Breast epithelium (tissue), 3 donors: ENCODE measurements around the gene TNS3.

ENCODE experiments used
- CTCF ChIP-seq, 3 donors: fragments of 450-650 bp; IDR thresholded peaks; one replicate each; pipeline ENCODE4 v1.5.1; 2016 to 2017; ENCODE audit warnings: antibody characterized with exemption in 3 of 3, mild to moderate bottlenecking in 3 of 3, moderate library complexity in 3 of 3
- POLR2AphosphoS5 ChIP-seq, 3 donors: sonication (generic); formaldehyde crosslinking; IDR thresholded peaks; one replicate each; pipeline ENCODE4 v1.6.1; 2017; ENCODE audit warnings: antibody characterized with exemption in 3 of 3

GRCh38 chr7:47256016-47256415 is 325.9 kb downstream of the TNS3 start:
- no peak for TF ChIP-seq CTCF (IDR thresholded peaks at IDR 0.05)
- TF ChIP-seq POLR2AphosphoS5 (IDR thresholded peaks at IDR 0.05): no peak
